COR-L47 (cell line): ENCODE measurements around the gene SLC1A7.

Source experiments
- DNase-seq: peaks from one replicate; lab custom pipeline; 2025; lab: John Stamatoyannopoulos, UW

Gene SLC1A7

DNA sequence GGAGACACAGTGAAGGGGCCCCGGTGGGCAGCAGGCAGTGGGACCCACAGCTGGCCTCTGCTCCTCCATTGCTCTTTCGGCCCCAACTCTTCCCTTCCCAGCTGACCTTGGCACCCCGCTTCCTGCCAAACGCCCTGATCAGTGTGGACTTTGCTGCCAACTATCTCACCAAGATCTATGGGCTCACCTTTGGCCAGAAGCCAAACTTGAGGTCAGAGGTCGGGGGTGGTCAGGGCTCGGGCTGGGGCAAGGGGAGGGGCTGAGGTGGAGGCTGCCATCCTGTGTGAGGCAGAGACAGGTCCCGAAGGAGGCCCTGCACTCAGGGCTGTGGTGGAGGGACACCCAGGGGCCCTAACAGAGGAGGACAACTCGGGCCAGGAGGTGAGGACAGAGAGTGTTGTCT, 66.7 kb downstream of the SLC1A7 start:
- DNase-seq: no peak

- no peak for DNase-seq
These were observed 67.2 kb downstream of the SLC1A7 start for GRCh38 chr1:53075206-53075605.

- DNase-seq: no peak
These were observed 67.9 kb downstream of the SLC1A7 start for GRCh38 chr1:53074313-53075154.

DNA sequence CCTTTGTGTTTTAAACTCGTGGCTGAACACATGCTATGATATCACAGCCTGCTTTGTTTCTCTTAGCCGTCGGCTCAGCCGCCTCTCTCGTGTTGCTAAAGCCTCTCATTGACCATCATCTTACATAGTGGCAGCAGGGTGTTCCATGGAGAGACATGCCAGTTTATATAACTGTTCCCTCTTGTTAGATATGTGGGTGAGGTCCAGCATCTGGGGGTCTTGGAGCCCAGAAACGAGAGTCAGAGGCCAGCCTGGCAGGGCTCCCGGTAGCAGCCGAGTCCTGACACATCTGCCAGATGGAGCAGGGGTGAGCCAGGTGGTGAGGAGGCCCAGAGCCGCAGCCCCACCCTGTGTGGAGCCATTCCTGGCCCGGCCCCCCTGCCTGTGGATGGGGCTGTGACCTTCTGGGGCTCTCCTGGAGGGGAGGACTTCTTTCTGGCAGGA, 68.5 kb downstream of the SLC1A7 start:
- no peak for DNase-seq

GRCh38 chr1:53073287-53073686, 69.2 kb downstream of the SLC1A7 start:
- no peak for DNase-seq

GRCh38 chr1:53071915-53072314, 70.5 kb downstream of the SLC1A7 start:
- no peak for DNase-seq

- DNase-seq: no peak
These were observed 71.1 kb downstream of the SLC1A7 start for GRCh38 chr1:53071167-53071865.

DNA sequence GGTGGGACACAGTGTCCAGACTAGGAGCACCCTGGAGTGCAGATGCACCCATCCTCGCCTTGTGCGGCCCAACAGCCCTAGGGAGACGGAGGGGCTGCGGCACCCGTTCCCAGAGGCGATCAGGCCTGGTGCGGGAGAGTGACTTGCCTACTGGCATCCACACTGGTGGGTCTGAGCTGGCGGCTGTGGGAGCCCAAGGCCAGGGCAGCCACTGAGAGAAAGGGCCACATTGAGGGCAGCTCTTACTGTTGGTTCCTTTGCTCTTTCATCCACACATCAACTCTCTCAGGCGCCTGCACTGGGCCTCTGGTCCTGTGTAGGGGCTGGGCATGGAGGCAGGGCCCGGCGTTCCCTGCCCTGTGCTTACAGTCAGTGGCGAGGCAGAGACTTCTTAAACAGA, 71.8 kb downstream of the SLC1A7 start:
- no peak for DNase-seq

DNA sequence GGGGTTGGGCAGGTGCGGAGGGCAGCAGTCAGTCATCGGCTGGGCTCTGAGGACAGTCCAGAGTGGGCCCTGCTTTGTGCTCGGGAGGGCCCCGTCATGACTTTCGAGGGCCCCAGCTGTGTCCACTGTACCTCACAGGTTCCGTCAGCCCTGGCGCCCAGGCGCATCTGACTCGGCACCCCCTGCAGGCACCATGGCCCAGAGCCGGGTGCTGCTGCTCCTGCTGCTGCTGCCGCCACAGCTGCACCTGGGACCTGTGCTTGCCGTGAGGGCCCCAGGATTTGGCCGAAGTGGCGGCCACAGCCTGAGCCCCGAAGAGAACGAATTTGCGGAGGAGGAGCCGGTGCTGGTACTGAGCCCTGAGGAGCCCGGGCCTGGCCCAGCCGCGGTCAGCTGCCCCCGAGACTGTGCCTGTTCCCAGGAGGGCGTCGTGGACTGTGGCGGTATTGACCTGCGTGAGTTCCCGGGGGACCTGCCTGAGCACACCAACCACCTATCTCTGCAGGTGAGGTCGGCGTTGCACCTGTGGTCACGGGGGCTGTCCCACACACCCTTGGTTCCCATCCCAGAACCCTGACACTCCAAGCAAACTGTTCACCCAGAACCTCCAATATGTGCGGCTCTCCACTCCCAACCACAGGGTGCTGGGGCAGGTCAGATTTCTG, 72.6 kb downstream of the SLC1A7 start:
- DNase-seq: no peak

GRCh38 chr1:53069265-53069662, 73.2 kb downstream of the SLC1A7 start:
- no peak for DNase-seq

DNA sequence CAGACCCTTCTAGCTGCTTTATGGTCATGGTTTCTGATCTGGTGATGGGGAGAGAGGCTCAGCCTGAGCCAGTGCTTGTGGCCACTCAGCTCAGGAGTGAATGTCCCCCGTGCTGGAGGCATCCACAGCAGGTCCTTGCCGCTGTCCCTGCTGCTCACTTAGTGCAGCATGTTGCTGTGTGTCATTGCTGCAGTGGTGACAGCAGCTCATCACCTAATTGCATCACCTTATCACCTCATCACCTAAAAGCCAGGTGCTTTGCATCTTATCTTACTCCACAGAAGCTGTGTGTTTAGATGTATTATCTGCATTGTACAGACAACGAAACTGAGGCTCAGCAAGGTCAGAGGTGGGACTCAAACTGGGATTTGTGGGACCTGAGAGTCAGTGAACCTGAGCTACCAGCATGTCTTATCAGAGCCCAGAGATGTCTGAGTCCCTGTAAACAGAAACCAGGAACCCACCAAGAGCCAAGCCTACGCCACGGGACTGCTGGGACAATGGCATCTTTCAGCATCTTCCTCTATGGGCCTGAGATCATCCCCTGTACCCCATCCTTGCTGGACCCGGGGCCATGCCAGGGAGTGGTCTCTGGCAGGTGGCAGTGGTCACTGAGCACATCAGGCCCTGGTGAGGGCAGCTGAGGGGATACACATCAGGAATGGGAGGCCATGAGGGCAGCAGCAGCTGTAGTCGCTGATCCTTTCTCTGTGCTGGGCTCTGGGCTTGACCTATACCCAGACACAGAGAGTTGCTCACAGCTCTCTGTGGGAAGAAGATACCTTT, 73.9 kb downstream of the SLC1A7 start:
- DNase-seq: no peak

DNA sequence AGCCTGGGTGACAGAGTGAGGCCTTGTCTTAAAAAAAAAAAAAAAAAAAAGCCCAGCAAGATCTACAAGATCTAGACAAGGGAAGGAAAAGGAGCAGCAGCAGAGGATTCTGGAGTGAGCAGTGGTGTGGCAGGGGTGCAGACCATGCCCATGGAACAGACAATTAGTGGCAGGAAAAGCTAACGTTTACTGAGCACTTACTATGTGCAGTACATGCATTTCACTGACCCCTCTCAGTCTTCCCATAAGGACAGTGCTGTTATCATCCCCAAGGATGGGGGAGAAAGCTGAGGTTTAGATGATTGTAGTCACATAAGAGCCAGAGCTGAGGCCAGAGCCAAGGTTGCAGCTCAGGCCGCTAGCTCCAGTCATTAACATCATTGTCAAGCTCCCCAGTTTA, 74.6 kb downstream of the SLC1A7 start:
- DNase-seq: no peak

DNA sequence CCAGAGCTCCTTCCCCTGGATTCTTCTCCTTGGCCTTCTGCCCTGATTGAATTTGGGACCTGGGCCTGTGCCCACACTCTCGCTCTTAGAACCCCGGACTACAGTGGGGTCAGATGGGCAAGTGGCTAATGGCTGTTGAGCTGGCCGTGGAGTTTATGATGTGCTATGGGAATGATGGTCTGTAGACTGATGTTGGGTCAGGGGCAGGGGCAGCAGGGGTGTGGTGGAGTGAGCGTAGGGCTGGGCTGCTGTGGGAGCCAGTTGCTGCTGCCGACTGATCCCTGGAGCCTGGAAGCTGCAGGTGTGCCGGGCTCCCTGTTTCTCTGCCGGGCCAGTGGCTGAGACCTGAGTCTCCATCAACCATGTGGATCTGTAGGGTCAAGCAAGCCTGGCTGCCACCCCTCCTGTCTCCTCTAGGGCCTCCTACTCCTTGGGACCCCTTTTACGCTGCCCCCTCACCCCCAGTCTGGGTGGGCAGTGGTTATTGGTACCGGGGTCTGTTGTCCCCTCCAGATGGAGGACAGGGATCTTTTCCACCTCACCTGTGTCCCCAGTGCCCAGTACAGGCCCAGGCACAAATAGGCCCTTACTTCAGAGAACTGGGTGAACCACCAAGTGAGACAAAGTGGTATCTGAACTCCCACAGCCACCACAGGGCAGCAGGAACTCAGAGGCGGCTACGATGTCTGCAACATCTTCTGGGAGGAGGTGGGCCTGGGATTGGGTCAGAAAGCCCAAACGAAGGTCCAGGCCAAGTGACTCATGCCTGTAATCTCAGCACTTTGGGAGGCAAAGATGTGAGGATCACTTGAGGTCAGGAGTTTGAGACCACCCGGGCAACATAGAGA, 75.3 kb downstream of the SLC1A7 start:
- DNase-seq: no peak

DNA sequence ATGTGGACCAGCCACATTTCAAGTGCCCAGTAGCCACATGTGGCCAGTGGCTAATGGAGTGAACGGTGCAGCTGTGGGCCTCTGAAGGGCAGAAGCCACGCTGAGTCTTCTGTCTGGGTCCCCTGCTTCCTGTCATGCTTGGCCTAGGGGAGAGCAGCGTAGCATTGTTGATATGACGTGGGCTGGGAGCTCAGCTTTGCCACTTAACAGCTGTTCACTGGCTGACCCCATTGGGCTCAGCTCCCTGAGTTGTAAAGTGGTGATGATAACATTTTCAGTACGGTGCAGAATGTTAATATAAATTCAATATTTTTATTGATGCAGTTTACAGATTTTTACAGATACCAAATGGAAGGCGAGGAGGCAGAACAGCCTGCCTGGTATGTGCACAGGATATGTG, 76.0 kb downstream of the SLC1A7 start:
- DNase-seq: no peak

DNA sequence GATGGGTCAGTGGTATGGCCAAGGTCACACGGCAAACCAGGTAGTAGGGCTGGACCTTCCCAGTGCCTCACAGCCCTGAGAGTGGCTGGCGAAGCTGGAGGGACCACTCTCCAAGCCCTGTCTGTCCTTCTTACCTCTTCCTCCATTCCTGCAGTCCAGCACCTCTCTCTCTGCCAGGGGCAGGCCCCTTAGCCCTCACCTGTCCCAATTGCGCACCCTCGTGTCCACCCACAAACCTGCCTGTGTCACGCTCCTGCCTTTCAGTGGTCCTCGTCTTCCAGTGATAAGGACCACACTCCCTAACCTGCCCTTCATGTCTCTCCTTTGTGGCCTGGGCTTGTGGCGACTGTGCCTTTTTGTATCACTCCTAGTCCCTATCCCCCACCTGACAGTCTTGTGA, 77.0 kb downstream of the SLC1A7 start:
- no peak for DNase-seq

GRCh38 chr1:53063744-53064515, 78.5 kb downstream of the SLC1A7 start:
- no peak for DNase-seq

DNA sequence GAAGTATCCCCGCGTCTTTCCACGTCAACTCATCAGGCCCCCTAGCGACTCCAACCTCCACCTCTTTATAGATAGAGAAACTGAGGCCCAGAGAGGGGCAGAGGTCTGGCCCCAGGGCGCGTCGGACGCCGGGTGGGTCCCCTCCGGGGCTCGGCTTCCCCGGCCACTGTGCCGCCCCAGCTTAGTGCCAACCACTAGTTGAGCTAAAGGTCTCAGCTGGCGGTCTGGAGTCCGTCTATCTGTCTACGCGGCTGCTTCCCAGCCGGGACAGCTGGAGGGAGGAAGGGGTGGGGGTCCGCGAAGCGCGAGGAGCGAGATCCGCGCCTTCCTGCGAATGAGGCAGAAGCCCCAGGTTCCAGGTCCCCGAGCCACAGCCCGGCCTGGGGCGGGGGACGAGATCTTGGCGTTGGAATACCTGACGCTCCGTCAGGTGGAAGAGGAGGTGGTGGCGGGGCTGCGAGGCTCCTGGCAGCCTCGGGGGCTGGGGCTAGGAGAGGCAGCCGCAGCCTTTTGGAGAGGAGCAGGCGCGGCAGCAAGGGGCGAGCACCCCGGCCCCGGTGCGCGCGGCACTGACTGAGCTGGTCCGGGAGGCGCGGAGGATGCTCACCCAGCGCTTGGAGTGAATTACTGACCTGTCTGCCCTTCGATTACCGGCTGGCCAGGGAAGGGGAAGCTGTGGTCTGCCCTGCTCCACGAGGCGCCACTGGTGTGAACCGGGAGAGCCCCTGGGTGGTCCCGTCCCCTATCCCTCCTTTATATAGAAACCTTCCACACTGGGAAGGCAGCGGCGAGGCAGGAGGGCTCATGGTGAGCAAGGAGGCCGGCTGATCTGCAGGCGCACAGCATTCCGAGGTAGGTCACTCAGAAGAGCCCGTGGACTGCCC, 79.5 kb downstream of the SLC1A7 start:
- DNase-seq: no peak

DNA sequence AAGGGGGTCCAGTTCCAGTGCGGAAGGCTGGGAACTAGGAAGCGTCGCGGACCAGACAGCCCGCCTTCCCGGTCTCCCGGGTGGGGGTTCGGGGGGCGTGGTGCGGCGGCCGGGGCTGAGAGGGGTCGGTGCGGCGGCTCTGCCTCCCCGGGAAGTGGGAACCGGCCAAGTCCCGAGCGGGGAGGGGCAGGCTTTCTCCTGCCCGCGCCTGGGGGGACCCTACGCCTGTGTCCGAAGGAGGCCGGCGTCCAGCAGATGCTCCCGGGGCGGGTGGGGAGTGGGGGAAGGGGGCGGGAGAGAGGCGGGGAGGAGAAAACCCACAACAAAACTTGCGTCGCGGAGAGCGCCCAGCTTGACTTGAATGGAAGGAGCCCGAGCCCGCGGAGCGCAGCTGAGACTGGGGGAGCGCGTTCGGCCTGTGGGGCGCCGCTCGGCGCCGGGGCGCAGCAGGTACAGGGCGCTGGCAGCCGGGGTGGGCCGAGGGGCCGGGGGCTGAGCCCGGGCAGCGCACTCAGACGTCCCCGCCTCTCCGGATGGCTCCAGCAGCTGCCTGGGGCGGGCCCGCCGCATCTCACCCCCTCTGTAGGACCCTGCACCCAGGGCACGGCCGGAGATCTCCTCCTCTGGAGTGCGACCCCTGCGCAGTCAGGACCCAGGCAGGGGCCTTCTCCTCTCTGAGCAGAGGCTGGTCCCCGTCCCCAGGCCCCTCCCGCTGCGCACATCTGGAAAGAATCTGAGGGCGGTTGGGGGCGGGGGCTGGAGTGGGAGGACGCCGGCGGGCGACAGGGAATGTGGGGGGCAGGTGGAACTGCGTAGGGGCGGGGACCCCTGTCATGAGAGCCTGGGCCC, 80.4 kb downstream of the SLC1A7 start, which contains the start of gene PODN:
TSS of gene PODN (plus strand) at position 355 of the 849 bp plus-strand sequence. CDS start 7,643 bp downstream, outside the sequence.
- DNase-seq: no peak
